ENCODE results near the gene MBNL1. TPM values are rescaled to one million over a fixed set of nuclear protein-coding genes. Genes with fewer than 3 reads are reported as not detected.

The MBNL1 gene
- total and polyA plus RNA-seq, 2 of the 13 experiments (the other 11 are each of a cell fraction or from before 2014, with no cell fraction given), result 27.1 to 55.4 TPM

GRCh38 chr3:152388631-152389030, 119.9 kb downstream of the MBNL1 start (continued):
- no peak for TF ChIP-seq ZNF691 (CRISPR knock-in tag; IDR thresholded peaks at IDR 0.05; ENCODE audit: borderline replicate concordance, low read depth)
- TF ChIP-seq, protein P1, sequence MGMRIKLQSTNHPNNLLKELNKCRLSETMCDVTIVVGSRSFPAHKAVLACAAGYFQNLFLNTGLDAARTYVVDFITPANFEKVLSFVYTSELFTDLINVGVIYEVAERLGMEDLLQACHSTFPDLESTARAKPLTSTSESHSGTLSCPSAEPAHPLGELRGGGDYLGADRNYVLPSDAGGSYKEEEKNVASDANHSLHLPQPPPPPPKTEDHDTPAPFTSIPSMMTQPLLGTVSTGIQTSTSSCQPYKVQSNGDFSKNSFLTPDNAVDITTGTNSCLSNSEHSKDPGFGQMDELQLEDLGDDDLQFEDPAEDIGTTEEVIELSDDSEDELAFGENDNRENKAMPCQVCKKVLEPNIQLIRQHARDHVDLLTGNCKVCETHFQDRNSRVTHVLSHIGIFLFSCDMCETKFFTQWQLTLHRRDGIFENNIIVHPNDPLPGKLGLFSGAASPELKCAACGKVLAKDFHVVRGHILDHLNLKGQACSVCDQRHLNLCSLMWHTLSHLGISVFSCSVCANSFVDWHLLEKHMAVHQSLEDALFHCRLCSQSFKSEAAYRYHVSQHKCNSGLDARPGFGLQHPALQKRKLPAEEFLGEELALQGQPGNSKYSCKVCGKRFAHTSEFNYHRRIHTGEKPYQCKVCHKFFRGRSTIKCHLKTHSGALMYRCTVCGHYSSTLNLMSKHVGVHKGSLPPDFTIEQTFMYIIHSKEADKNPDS (CRISPR knock-in tag; IDR thresholded peaks at IDR 0.05), result no peak
- no peak for TF ChIP-seq ZNF101 (CRISPR knock-in tag; IDR thresholded peaks at IDR 0.05; ENCODE audit: borderline replicate concordance, low read depth)
- TF ChIP-seq SETDB1 (CRISPR knock-in tag; IDR thresholded peaks at IDR 0.05; ENCODE audit: borderline replicate concordance), result no peak
- TF ChIP-seq TIGD3 (CRISPR knock-in tag; IDR thresholded peaks at IDR 0.05; ENCODE audit: borderline replicate concordance), result no peak
- TF ChIP-seq, protein P2, sequence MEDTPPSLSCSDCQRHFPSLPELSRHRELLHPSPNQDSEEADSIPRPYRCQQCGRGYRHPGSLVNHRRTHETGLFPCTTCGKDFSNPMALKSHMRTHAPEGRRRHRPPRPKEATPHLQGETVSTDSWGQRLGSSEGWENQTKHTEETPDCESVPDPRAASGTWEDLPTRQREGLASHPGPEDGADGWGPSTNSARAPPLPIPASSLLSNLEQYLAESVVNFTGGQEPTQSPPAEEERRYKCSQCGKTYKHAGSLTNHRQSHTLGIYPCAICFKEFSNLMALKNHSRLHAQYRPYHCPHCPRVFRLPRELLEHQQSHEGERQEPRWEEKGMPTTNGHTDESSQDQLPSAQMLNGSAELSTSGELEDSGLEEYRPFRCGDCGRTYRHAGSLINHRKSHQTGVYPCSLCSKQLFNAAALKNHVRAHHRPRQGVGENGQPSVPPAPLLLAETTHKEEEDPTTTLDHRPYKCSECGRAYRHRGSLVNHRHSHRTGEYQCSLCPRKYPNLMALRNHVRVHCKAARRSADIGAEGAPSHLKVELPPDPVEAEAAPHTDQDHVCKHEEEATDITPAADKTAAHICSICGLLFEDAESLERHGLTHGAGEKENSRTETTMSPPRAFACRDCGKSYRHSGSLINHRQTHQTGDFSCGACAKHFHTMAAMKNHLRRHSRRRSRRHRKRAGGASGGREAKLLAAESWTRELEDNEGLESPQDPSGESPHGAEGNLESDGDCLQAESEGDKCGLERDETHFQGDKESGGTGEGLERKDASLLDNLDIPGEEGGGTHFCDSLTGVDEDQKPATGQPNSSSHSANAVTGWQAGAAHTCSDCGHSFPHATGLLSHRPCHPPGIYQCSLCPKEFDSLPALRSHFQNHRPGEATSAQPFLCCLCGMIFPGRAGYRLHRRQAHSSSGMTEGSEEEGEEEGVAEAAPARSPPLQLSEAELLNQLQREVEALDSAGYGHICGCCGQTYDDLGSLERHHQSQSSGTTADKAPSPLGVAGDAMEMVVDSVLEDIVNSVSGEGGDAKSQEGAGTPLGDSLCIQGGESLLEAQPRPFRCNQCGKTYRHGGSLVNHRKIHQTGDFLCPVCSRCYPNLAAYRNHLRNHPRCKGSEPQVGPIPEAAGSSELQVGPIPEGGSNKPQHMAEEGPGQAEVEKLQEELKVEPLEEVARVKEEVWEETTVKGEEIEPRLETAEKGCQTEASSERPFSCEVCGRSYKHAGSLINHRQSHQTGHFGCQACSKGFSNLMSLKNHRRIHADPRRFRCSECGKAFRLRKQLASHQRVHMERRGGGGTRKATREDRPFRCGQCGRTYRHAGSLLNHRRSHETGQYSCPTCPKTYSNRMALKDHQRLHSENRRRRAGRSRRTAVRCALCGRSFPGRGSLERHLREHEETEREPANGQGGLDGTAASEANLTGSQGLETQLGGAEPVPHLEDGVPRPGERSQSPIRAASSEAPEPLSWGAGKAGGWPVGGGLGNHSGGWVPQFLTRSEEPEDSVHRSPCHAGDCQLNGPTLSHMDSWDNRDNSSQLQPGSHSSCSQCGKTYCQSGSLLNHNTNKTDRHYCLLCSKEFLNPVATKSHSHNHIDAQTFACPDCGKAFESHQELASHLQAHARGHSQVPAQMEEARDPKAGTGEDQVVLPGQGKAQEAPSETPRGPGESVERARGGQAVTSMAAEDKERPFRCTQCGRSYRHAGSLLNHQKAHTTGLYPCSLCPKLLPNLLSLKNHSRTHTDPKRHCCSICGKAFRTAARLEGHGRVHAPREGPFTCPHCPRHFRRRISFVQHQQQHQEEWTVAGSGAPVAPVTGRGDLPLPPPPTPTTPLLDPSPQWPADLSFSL (CRISPR knock-in tag; IDR thresholded peaks at IDR 0.05), result no peak
